GM12892 (cell line): ENCODE results near the gene FAM162B.

Experiments
- POLR2A ChIP-seq: IDR thresholded peaks from 2 replicates; pipeline ENCODE4 v1.6.1; 2011; ENCODE audit warnings: low read depth, low read length, control low read depth
- POLR2AphosphoS5 ChIP-seq: IDR thresholded peaks from 2 replicates; pipeline ENCODE4 v1.6.1; 2011; ENCODE audit warnings: low read depth, low read length, control low read depth
- TAF1 ChIP-seq: IDR thresholded peaks from 2 replicates; pipeline ENCODE4 v1.6.1; 2011; ENCODE audit warnings: low read depth, mild to moderate bottlenecking, control low read depth, low read length, borderline replicate concordance

DNA sequence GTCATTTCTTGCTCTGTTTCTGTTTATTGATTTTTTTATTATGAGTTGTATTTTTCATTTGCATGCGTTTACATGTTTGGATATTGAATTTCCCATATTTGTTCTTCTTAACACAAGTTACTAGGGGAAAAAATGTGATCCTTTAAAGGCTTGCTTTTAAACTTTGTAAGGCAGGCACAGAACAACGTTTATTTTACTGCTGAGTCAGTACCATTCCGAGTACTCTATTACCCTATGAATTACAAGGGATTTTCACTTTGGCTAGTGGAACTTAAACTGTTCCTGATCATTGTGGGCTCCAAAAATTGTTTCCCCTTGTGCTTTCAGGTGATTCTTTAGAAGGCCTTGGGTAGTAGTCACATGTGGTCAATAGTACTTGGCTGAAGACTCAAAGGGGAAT lies 28.5 kb downstream of the FAM162B start:
- TF ChIP-seq POLR2AphosphoS5, result no peak
- TF ChIP-seq TAF1, result no peak
- no peak for TF ChIP-seq POLR2A
